Peyer's patch (tissue), 4 donors: ENCODE measurements around the gene TTC28. TPM values are rescaled to one million over a fixed set of nuclear protein-coding genes. Genes with fewer than 3 reads are reported as not detected.
"Not testable (repeated sequence)": the region's sequence is repeated elsewhere in the genome, so short reads cannot be mapped to it uniquely, and the experiment has no call there.

Experiments
- DNase-seq, 3 donors: peaks; one replicate each; pipeline ENCODE4 v3.0.0-alpha.2; 2017 to 2019
- H3K27ac ChIP-seq, 4 donors: fragments of 200-600 bp; sonication (generic); one replicate each; pipeline ENCODE4 v1.5.1; 2016 to 2019
- H3K27me3 ChIP-seq, 2 donors: fragments of 200-600 bp; sonication (generic); one replicate each; pipeline ENCODE4 v1.5.1; 2019
- H3K36me3 ChIP-seq, 3 donors: fragments of 200-600 bp; sonication (generic); one replicate each; pipeline ENCODE4 v1.5.1; 2016 to 2019
- H3K4me1 ChIP-seq, 4 donors: fragments of 200-600 bp; sonication (generic); one replicate each; pipeline ENCODE4 v1.5.1; 2016 to 2019
- H3K4me3 ChIP-seq, 4 donors: fragments of 200-600 bp; sonication (generic); 1 replicate in 3 of 4; 2 replicates in 1 of 4; pipeline ENCODE4 v1.5.1; 2016 to 2019; ENCODE audit warnings: mild to moderate bottlenecking in 1 of 4
- H3K9me3 ChIP-seq, 4 donors: fragments of 200-600 bp; sonication (generic); one replicate each; pipeline ENCODE4 v1.5.1; 2016 to 2019; ENCODE audit warnings: mild to moderate bottlenecking in 1 of 4
- CTCF ChIP-seq, 6 experiments: fragments of 450-650 bp in 4 of 6; fragments of 200-600 bp in 2 of 6; sonication (generic) in 1 of 6; IDR thresholded peaks; one replicate each; pipeline ENCODE4 v1.5.1; 2017 to 2019; ENCODE audit warnings: antibody characterized with exemption in 6 of 6, mild to moderate bottlenecking in 3 of 6, moderate library complexity in 1 of 6
- POLR2A ChIP-seq, 2 donors: fragments of 450-650 bp; IDR thresholded peaks; one replicate each; pipeline ENCODE4 v1.5.1; 2017; ENCODE audit warnings: antibody characterized with exemption in 2 of 2, mild to moderate bottlenecking in 2 of 2, moderate library complexity in 2 of 2
- total RNA-seq, 4 donors: library from RNA; depleted of rRNA; stranded (reverse); fragments of >200 nt; gene quantifications; one replicate each; pipeline ENCODE4 v1.1.0, GENCODE V29; 2016

TTC28 gene
- total RNA-seq, 4 donors from 2014 or later: 9.1 to 46.4 (median 35.2) TPM

- no peaks in the 10 kb centered on the region for H3K36me3 ChIP-seq
- no peaks in the 10 kb centered on the region for H3K27me3 ChIP-seq
- TF ChIP-seq CTCF (IDR thresholded peaks at IDR 0.05) (no peak), POLR2A (IDR thresholded peaks at IDR 0.05) (no peak)
- no peaks in the 10 kb centered on the region for H3K4me1 ChIP-seq
- no peak for DNase-seq
- H3K9me3 ChIP-seq: no peaks in the 10 kb centered on the region
- H3K4me3 ChIP-seq: no peak overlapping the region
- H3K27ac ChIP-seq: no peak overlapping the region
Observed at GRCh38 chr22:28474330-28474729, 205.3 kb downstream of the TTC28 start.

- H3K36me3 ChIP-seq: no peaks in the 10 kb centered on the region
- no peaks in the 10 kb centered on the region for H3K9me3 ChIP-seq
- no peak overlapping the region for H3K4me3 ChIP-seq
- no peak for DNase-seq
- no peaks in the 10 kb centered on the region for H3K27me3 ChIP-seq
- no peaks in the 10 kb centered on the region for H3K4me1 ChIP-seq
- TF ChIP-seq POLR2A (IDR thresholded peaks at IDR 0.05) (no peak), CTCF (IDR thresholded peaks at IDR 0.05) (no peak)
- H3K27ac ChIP-seq: no peak overlapping the region
Observed at GRCh38 chr22:28473258-28473657, 206.4 kb downstream of the TTC28 start.

GRCh38 chr22:28467055-28467454, 212.6 kb downstream of the TTC28 start:
- not testable (repeated sequence) for H3K27ac ChIP-seq, H3K4me3 ChIP-seq, H3K9me3 ChIP-seq, H3K36me3 ChIP-seq, DNase-seq, H3K27me3 ChIP-seq
- H3K4me1 ChIP-seq: peaks cover 0 to 24% (median 0%) of the 10 kb centered on the region in 4 donors

- H3K9me3 ChIP-seq: no peaks in the 10 kb centered on the region
- peak overlapping the region in 1 of 4 donors; percentile 23 for H3K27ac ChIP-seq
- peaks cover 0 to 24% (median 0%) of the 10 kb centered on the region in 4 donors for H3K4me1 ChIP-seq
- H3K27me3 ChIP-seq: no peaks in the 10 kb centered on the region
- no peak for TF ChIP-seq POLR2A (IDR thresholded peaks at IDR 0.05)
- TF ChIP-seq CTCF (IDR thresholded peaks at IDR 0.05): no peak
- H3K36me3 ChIP-seq: no peaks in the 10 kb centered on the region
- no peak for DNase-seq
- no peak overlapping the region for H3K4me3 ChIP-seq
Observed at GRCh38 chr22:28466399-28466798, 213.2 kb downstream of the TTC28 start.

GRCh38 chr22:28465841-28466240, 213.8 kb downstream of the TTC28 start:
- Histone ChIP-seq H3K4me1 (peaks cover 0 to 24% (median 0%) of the 10 kb centered on the region in 4 donors), H3K27me3 (no peaks in the 10 kb centered on the region), H3K36me3 (no peaks in the 10 kb centered on the region), H3K9me3 (no peaks in the 10 kb centered on the region), H3K4me3 (no peak overlapping the region), H3K27ac (peak overlapping the region in 1 of 4 donors; percentile 23)
- TF ChIP-seq CTCF (IDR thresholded peaks at IDR 0.05) (no peak), POLR2A (IDR thresholded peaks at IDR 0.05) (no peak)
- no peak for DNase-seq

GRCh38 chr22:28464127-28464526, 215.5 kb downstream of the TTC28 start:
- H3K4me1 ChIP-seq: peaks cover 0 to 24% (median 0%) of the 10 kb centered on the region in 4 donors
- H3K36me3 ChIP-seq: no peaks in the 10 kb centered on the region
- H3K9me3 ChIP-seq: no peaks in the 10 kb centered on the region
- H3K4me3 ChIP-seq: no peak overlapping the region
- no peak overlapping the region for H3K27ac ChIP-seq
- H3K27me3 ChIP-seq: no peaks in the 10 kb centered on the region
- TF ChIP-seq CTCF (IDR thresholded peaks at IDR 0.05): no peak
- TF ChIP-seq POLR2A (IDR thresholded peaks at IDR 0.05): no peak
- no peak for DNase-seq

GRCh38 chr22:28463408-28463807, 216.2 kb downstream of the TTC28 start:
- DNase-seq, H3K27me3 ChIP-seq, H3K36me3 ChIP-seq, H3K27ac ChIP-seq, H3K9me3 ChIP-seq, H3K4me3 ChIP-seq: not testable (repeated sequence)
- H3K4me1 ChIP-seq: peaks cover 0 to 24% (median 0%) of the 10 kb centered on the region in 4 donors
